A549 (cell line): ENCODE results near the gene PRR7.

Source experiments
- FOSL2 ChIP-seq, 2 experiments: fragments of 450-650 bp in 1 of 2; fragments of >200 bp in 1 of 2; sonication (Bioruptor Twin) in 1 of 2; formaldehyde crosslinking; IDR thresholded peaks; 2 replicates each; pipeline versions ENCODE4 v1.5.0 to v1.6.1; 2016 to 2020; ENCODE audit warnings: mild to moderate bottlenecking in 1 of 2, moderate library complexity in 1 of 2
- HEYL ChIP-seq: fragments of 250-450 bp; sonication (Bioruptor Pico); IDR thresholded peaks from 2 replicates; pipeline ENCODE4 v1.8.0; 2021; ENCODE audit warnings: mild to moderate bottlenecking, moderate library complexity
- PHF8 ChIP-seq: fragments of 200-600 bp; sonication (generic); IDR thresholded peaks from 2 replicates; pipeline ENCODE4 v1.6.1; 2016; ENCODE audit warnings: low read depth, mild to moderate bottlenecking, antibody characterized with exemption, moderate library complexity, borderline replicate concordance
- POLR2A ChIP-seq: IDR thresholded peaks from 2 replicates; pipeline ENCODE4 v1.6.1; 2012; ENCODE audit warnings: mild to moderate bottlenecking, low read length
- RAD21 ChIP-seq, 2 experiments: fragments of >200 bp in 1 of 2; sonication (Bioruptor Twin) in 1 of 2; formaldehyde crosslinking in 1 of 2; IDR thresholded peaks in 1 of 2; conservative IDR thresholded peaks in 1 of 2; 2 replicates in 1 of 2; 3 replicates in 1 of 2; pipeline ENCODE4 v1.6.1; 2012 to 2018; ENCODE audit warnings: inconsistent platforms in 1 of 2
- ZFP36 ChIP-seq: fragments of 450-650 bp; IDR thresholded peaks from 2 replicates; pipeline ENCODE4 v1.6.1; 2014; ENCODE audit warnings: borderline replicate concordance; ENCODE audit not compliant: partially characterized antibody
- TF ChIP-seq, protein P1 (sequence below): fragments of >200 bp; sonication (Bioruptor Twin); formaldehyde crosslinking; IDR thresholded peaks from 3 replicates; pipeline ENCODE4 v1.5.1; 2016
- TF ChIP-seq, protein P2 (sequence below): IDR thresholded peaks from 2 replicates; pipeline ENCODE4 v1.6.1; 2012

DNA sequence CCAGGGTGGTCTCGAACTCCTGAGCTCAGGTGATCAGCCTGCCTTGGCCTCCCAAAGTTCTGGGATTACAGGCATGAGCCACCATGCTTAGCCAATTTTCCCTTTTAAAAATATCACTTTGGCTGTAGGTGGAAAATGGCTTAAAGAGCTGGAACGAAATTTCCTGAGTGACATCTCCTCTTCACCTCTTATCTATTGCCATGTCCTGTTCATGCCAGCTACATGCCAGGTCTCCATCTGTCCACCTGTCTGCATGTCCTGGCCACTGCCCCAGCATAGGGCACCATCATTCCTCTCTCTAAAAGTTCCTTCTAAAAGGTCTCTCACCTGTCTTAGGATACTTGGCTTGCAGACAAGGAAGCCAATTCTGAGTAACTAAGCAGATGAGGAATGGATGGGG, 22.9 kb upstream of the PRR7 start:
- TF ChIP-seq, protein P1, sequence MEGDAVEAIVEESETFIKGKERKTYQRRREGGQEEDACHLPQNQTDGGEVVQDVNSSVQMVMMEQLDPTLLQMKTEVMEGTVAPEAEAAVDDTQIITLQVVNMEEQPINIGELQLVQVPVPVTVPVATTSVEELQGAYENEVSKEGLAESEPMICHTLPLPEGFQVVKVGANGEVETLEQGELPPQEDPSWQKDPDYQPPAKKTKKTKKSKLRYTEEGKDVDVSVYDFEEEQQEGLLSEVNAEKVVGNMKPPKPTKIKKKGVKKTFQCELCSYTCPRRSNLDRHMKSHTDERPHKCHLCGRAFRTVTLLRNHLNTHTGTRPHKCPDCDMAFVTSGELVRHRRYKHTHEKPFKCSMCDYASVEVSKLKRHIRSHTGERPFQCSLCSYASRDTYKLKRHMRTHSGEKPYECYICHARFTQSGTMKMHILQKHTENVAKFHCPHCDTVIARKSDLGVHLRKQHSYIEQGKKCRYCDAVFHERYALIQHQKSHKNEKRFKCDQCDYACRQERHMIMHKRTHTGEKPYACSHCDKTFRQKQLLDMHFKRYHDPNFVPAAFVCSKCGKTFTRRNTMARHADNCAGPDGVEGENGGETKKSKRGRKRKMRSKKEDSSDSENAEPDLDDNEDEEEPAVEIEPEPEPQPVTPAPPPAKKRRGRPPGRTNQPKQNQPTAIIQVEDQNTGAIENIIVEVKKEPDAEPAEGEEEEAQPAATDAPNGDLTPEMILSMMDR = no peak
- TF ChIP-seq, protein P2, sequence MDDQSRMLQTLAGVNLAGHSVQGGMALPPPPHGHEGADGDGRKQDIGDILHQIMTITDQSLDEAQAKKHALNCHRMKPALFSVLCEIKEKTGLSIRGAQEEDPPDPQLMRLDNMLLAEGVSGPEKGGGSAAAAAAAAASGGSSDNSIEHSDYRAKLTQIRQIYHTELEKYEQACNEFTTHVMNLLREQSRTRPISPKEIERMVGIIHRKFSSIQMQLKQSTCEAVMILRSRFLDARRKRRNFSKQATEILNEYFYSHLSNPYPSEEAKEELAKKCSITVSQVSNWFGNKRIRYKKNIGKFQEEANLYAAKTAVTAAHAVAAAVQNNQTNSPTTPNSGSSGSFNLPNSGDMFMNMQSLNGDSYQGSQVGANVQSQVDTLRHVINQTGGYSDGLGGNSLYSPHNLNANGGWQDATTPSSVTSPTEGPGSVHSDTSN = no peak
- TF ChIP-seq POLR2A (0 out of 2 replicates have a peak, but pooled peaks have one; percentile 12), HEYL (CRISPR knock-in tag) (no peak), RAD21 (conservative IDR thresholded peaks at IDR 0.05 in 1 of 2, IDR thresholded peaks at IDR 0.05 in 1 of 2) (no peak), PHF8 (no peak), FOSL2 (IDR thresholded peaks at IDR 0.05) (no peak), FOSL2 (CRISPR knock-in tag; IDR thresholded peaks at IDR 0.05) (no peak), ZFP36 (no peak)
